Suppressor macrophage (primary cell): ENCODE measurements around the gene TMEM150A.
"Not testable (repeated sequence)": the region's sequence is repeated elsewhere in the genome, so short reads cannot be mapped to it uniquely, and the experiment has no call there.

Experiments
- DNase-seq, 4 experiments: peaks; one replicate each; pipeline ENCODE4 v3.0.0-alpha.2; 2020 to 2022

The TMEM150A gene

DNA sequence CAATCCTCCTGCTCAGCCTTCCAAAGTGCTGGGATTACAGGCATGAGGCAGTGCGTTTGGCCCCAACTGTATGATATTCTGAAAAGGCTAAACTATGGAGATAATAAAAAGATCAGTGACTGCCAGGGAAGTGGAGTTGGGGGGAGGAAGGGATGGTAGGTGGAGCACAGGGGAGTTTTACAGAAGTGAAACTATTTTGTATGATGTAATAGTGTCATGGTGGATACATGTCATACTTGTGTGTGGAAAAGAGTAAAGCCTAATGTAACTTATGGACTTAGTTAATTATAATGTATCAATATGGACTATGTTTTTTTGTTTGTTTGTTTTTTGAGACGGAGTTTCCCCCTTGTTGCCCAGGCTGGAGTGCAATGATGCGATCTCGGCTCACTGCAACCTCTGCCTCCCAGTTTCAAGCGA, 38.3 kb downstream of the TMEM150A start:
- peak; percentile 65 to 89 (median 80) for DNase-seq

DNA sequence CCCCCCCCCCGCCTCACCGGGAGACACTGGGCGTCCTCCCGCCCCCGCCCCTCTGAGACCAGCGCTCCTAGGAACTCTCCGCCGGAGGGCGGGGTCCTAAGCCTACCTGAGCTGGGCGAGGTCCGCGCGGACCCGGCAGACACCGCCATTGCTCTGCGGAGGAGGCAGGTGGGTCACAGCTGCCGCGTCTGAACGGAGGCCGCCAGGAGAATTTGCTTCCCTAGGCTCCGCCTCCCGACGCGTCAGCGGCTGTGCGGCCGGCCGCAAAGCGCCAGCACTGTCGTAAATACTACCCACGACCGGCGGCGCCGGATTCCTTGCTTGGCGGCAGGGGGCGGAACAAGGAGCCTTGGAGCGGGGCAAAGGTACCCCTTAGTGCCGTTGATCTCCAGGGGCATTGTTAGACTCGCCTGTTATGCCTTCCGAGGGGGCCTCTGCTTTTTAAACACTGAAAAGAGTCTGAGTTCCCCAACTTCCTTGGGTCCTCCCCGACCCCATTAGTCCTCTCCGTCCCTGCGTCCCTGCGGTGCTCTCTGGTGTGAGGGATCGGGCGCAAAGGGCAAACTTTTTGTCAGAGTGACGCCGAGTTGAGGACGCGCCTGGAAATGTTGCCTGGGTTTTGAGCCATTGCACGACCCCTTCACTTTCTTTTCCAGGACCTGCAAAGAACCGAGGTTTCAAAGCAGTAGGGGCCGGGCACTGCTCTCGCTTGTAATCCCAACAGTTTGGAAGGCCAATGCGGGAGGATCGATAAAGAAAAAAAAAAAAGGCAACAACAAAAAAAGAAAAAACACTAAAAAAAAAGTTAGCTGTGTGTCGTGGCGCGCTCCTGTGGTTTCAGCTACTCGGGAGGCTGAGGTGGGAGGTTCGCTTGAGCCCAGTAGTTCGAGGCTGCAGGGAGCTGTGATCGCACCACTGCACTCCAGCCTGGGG, 41.0 kb downstream of the TMEM150A start, which contains the start of gene GGCX:
Gene GGCX (minus strand): TSS at position 214 of the 933 bp plus-strand sequence. CDS start 65 bp downstream, at position 149.
- DNase-seq: peak; percentile 95 to 98 (median 97)

DNA sequence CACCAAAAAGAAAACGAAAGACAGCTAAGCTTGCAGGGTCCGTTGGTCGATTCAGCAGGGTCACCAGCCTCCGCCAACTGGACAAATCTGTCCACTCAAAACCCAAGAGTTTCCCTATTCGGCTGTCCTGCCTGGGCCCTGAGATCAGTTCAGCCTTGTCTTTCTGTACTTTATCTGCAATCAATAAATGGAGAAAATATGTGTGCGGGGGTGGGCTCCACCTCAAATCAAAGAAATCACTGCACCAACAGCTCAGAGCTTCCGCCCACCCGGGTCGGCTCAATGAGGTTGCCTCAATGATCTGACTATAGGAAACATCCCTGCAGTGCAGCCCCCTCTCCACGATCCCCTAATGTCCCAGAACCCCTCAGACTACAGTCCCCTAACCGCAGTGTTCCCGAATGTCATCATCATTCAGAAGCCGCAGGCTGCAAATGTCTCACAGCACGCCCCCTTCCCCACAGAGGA, 41.7 kb downstream of the TMEM150A start:
- DNase-seq: peak in 1 of 4 experiments; percentile 44

- DNase-seq: not testable (repeated sequence)
These were observed 42.1 kb downstream of the TMEM150A start for GRCh38 chr2:85560403-85560726.

- no peak for DNase-seq
These were observed 44.3 kb downstream of the TMEM150A start for GRCh38 chr2:85558160-85558559.

- DNase-seq: no peak
These were observed 45.4 kb downstream of the TMEM150A start for GRCh38 chr2:85557130-85557529.

DNA sequence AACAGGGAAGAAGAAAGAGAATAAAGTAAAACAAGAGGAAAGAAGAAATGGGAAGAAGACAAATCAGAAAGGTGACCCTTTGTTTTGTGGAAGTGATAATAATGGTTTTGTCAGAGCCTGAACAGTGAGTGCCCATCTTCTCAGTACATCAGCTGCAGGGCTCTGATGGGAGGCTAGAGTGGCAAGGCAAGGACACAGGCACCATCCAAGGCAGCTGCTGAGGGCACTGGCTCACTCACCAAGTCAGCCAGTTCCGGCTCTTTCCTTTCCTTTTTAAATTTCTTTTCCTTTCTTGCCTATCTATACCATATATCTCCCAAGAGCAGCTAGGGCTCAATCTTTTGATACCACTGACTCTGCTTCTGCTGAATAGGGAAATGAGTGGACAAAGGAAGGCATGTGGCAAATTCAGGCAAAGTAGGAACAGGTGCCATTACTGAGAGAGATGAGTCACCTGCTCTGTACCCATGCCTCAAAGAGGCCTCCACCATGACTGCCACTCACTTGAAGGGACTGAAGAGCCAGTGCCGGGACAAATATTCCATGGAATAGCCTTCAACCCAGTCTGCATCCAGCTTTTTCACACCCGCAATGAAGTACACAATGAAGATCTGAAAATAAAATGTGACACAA, 47.4 kb downstream of the TMEM150A start:
- DNase-seq: no peak

DNA sequence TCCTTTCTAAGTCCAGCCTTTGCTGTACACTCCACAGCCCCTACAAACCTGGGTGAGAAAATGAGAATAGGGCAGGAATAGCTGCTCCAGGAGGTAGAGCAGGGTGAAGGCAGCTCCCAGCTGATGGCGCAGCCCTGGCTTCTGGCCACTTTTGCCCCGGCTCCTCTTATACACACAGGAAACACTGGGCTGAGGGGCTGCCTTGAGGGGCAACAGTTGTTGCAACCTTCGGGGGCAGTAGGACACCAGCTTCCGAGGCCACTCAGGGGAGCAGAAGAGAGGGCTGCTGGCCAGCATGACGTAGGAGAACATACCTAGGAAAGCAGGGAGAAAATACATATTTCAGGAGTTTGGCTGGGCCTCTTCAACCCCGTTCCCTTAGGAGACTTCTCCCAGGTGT, 49.3 kb downstream of the TMEM150A start:
- no peak for DNase-seq

DNA sequence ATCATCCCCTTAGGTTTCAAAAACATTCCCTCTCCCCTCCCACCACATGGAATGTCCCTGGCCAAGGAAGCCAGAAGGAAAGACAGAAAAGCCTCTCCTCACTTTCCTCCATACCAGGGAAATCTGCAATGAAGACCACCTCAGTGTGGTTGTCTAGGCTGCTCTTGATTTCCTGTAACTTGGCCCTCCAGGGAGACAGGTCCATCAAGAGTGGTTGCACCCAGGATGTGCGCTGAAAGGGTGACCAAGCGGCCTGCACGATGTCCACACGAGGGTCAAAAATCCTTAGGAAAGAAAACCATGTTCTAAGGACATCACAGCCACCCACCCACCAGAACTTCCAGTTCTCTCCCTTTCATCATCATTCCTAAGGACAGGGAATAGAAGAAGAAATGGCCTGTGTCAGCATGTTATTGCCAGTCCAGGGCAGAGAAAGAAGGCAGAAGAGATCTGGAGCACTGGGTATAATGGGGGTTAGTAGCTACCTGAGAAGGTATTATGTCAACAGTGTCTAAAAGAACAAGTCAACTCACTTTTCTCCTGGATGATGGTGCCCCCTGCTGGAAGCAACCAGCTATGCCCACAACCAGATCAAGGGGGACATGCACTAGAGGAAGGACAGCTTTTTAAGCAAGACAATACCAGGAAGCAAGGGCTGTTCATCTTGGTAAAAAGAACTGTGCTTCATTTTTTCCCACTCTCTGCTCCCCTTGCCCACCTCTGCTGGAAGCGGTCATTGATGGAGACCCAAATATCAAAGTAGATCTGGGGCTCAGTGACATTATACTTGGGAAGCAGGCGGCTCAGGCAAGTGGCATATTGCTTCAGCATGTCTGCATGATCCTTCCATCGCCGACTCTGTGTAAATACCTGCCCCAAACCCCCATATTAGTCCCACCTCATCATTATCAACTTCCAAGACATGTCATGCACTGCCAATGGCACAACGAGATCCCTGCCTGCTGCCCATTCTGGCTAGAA, 50.5 kb downstream of the TMEM150A start:
- DNase-seq: peak; percentile 83 to 89 (median 86)

- peak; percentile 57 to 75 (median 70) for DNase-seq
These were observed 52.0 kb downstream of the TMEM150A start for GRCh38 chr2:85550486-85550885.

GRCh38 chr2:85549826-85550225, 52.7 kb downstream of the TMEM150A start:
- no peak for DNase-seq

DNA sequence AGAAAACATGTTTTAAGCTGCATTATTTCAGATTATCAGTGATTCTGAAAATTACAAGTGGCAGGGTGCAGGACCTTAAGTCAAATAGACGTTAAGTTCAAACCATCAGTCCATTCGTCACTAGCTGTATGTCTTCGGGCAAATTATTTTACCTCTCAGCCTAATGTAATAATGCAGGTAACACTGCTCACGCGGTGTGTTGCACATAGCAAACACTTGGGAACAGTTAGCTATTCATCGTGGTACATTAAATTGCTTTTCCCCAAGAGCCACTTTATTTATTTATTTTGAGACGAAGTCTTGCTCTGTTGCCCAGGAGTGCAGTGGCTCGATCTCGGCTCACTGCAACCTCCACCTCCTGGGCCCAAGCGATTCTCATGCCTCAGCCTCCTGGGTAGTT, 53.4 kb downstream of the TMEM150A start:
- DNase-seq: no peak

DNA sequence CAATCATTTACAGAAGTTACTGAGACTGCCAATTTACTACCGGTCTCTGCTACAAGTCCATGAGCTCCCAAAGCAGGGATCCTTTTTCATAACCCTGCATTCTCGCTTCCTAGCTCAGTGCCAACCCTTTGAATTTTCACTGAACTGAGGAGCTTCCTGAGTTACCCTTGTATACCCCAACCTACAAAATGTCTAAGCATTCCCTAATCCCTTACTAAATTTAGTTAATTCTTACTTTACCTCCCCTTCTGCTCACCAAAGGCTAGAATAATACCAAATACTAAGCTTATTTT, 53.9 kb downstream of the TMEM150A start:
- no peak for DNase-seq
